Measurements from ENCODE around the gene NBEA.

GRCh38 chr13:35216131-35216530, 274.1 kb downstream of the NBEA start:
- TF ChIP-seq CTCF (IDR thresholded peaks at IDR 0.05 in 2 of 3, conservative IDR thresholded peaks at IDR 0.05 in 1 of 3; ENCODE audit: borderline replicate concordance in 1 of 3, insufficient read depth in 1 of 3, low read depth in 2 of 3, low read length in 2 of 3) = no peak
- no peak for TF ChIP-seq YY1 (IDR thresholded peaks at IDR 0.05; ENCODE audit: extremely low read depth, insufficient replicate concordance, low read depth, low read length)
- TF ChIP-seq ATF3 (IDR thresholded peaks at IDR 0.05) = no peak
- no peak for TF ChIP-seq ZFX (IDR thresholded peaks at IDR 0.05)
- TF ChIP-seq POLR2A (IDR thresholded peaks at IDR 0.05; ENCODE audit: borderline replicate concordance, extremely low read depth, insufficient read depth, insufficient read length) = no peak
- TF ChIP-seq EZH2 (IDR thresholded peaks at IDR 0.05) = no peak
- no peak for TF ChIP-seq CEBPB (IDR thresholded peaks at IDR 0.05; ENCODE audit: low read depth)
- no peak for TF ChIP-seq EZH2phosphoT487 (IDR thresholded peaks at IDR 0.05; ENCODE audit: borderline replicate concordance)
- TF ChIP-seq POLR2AphosphoS5 (IDR thresholded peaks at IDR 0.05; ENCODE audit: low read depth, low read length) = no peak
